GM10266 (cell line): Measurements from ENCODE around the gene USP32.

Experiments
- DNase-seq: peaks from one replicate; pipeline ENCODE4 v3.0.0; 2012; ENCODE audit errors: extremely low spot score
- CTCF ChIP-seq: IDR thresholded peaks from 2 replicates; pipeline ENCODE4 v1.5.1; 2012; ENCODE audit warnings: mild to moderate bottlenecking, low read depth; ENCODE audit not compliant: control insufficient read depth, insufficient read depth; ENCODE audit errors: missing control alignments

USP32 gene

GRCh38 chr17:60398227-60398959 is 6.5 kb upstream of the USP32 start:
- TF ChIP-seq CTCF = no peak
- peak; percentile 29 for DNase-seq

- no peak for TF ChIP-seq CTCF
- no peak for DNase-seq
Observed at GRCh38 chr17:60396412-60396811, 4.5 kb upstream of the USP32 start.

GRCh38 chr17:60395508-60396065 is 3.7 kb upstream of the USP32 start:
- no peak for TF ChIP-seq CTCF
- peak; percentile 37 for DNase-seq

- TF ChIP-seq CTCF = no peak
- DNase-seq = no peak
Observed at GRCh38 chr17:60393840-60394723, 2.1 kb upstream of the USP32 start.

- no peak for TF ChIP-seq CTCF
- peak; percentile 41 for DNase-seq
Observed at GRCh38 chr17:60392845-60393702, 1.1 kb upstream of the USP32 start.

- no peak for TF ChIP-seq CTCF
- no peak for DNase-seq
Observed at GRCh38 chr17:60391471-60392041, 377 bp downstream of the USP32 start.
